Tibial nerve (tissue), 4 donors: ENCODE data around the gene C12orf75. TPM values are rescaled to one million over a fixed set of nuclear protein-coding genes. Genes with fewer than 3 reads are reported as not detected.
"Not testable (repeated sequence)": the region's sequence is repeated elsewhere in the genome, so short reads cannot be mapped to it uniquely, and the experiment has no call there.

Experiments
- DNase-seq, 2 donors: peaks; one replicate each; pipeline ENCODE4 v3.0.0-alpha.2; 2019; ENCODE audit warnings: low spot score in 2 of 2
- H3K27ac ChIP-seq, 4 donors: fragments of 200-600 bp; sonication (generic) in 3 of 4; one replicate each; pipeline ENCODE4 v1.5.1; 2017 to 2019; ENCODE audit warnings: mild to moderate bottlenecking in 1 of 4
- H3K27me3 ChIP-seq, 2 donors: fragments of 200-600 bp; sonication (generic) in 1 of 2; one replicate each; pipeline versions ENCODE4 v1.5.1 to v1.6.0; 2017 to 2019
- H3K36me3 ChIP-seq, 3 donors: fragments of 200-600 bp; sonication (generic); one replicate each; pipeline ENCODE4 v1.5.1; 2018 to 2019
- H3K4me1 ChIP-seq, 4 donors: fragments of 200-600 bp; sonication (generic) in 3 of 4; one replicate each; pipeline ENCODE4 v1.5.1; 2017 to 2019
- H3K4me3 ChIP-seq, 4 donors: fragments of 200-600 bp; sonication (generic) in 3 of 4; one replicate each; pipeline ENCODE4 v1.5.1; 2017 to 2019; ENCODE audit warnings: mild to moderate bottlenecking in 1 of 4, moderate library complexity in 1 of 4
- H3K9me3 ChIP-seq, 4 donors: fragments of 200-600 bp; sonication (generic) in 3 of 4; one replicate each; pipeline ENCODE4 v1.5.1; 2017 to 2019
- CTCF ChIP-seq, 5 experiments: fragments of 200-600 bp in 3 of 5; fragments of 450-650 bp in 2 of 5; sonication (generic) in 3 of 5; IDR thresholded peaks; one replicate each; pipeline ENCODE4 v1.5.1; 2016 to 2019; ENCODE audit warnings: antibody characterized with exemption in 5 of 5, mild to moderate bottlenecking in 3 of 5, moderate library complexity in 2 of 5
- EP300 ChIP-seq, 2 donors: sonication (generic); formaldehyde crosslinking; IDR thresholded peaks; one replicate each; pipeline ENCODE4 v1.6.1; 2017; ENCODE audit warnings: antibody characterized with exemption in 2 of 2, mild to moderate bottlenecking in 1 of 2
- POLR2A ChIP-seq, 2 donors: fragments of 450-650 bp; IDR thresholded peaks; one replicate each; pipeline ENCODE4 v1.6.1; 2017; ENCODE audit warnings: antibody characterized with exemption in 2 of 2, mild to moderate bottlenecking in 2 of 2, moderate library complexity in 2 of 2
- WGBS, 2 donors: methylation state at CpG; one replicate each; pipeline ENCODE4 v1.1.5; 2018; 5-methylcytosine and 5-hydroxymethylcytosine counted together
- total RNA-seq, 4 donors: library from RNA; depleted of rRNA; stranded (reverse); fragments of >200 nt; gene quantifications; one replicate each; pipeline ENCODE4 v1.1.0, GENCODE V29; 2016

The C12orf75 gene
- total RNA-seq, 4 donors from 2014 or later, result 12.6 to 29.7 (median 18.9) TPM

GRCh38 chr12:105301696-105302095 lies 28.8 kb upstream of the C12orf75 start:
- Histone ChIP-seq H3K4me3 (no peak overlapping the region), H3K36me3 (no peaks in the 10 kb centered on the region), H3K4me1 (no peaks in the 10 kb centered on the region), H3K27ac (no peak overlapping the region), H3K9me3 (peaks cover 0 to 17% (median 0%) of the 10 kb centered on the region in 4 donors), H3K27me3 (no peaks in the 10 kb centered on the region)
- TF ChIP-seq EP300 (IDR thresholded peaks at IDR 0.05) (no peak), CTCF (IDR thresholded peaks at IDR 0.05) (no peak), POLR2A (IDR thresholded peaks at IDR 0.05) (no peak)
- no peak for DNase-seq
- WGBS, 2 donors, result 53 to 63% methylated on average over 5 of the region's 5 CpGs

- WGBS, 2 donors, result 86 to 93% methylated on average over 7 of the region's 7 CpGs
Observed at GRCh38 chr12:105302986-105303385, 27.5 kb upstream of the C12orf75 start.

GRCh38 chr12:105304626-105305025 lies 25.9 kb upstream of the C12orf75 start:
- not testable (repeated sequence) for H3K4me1 ChIP-seq, H3K4me3 ChIP-seq, DNase-seq, H3K27ac ChIP-seq, H3K27me3 ChIP-seq, H3K36me3 ChIP-seq
- peaks cover 0 to 17% (median 0%) of the 10 kb centered on the region in 4 donors for H3K9me3 ChIP-seq
- 79 to 83% methylated on average over 2 of the region's 2 CpGs for WGBS, 2 donors

More at GRCh38 chr12:105302986-105303385, 27.5 kb upstream of the C12orf75 start:
- not testable (repeated sequence) for H3K27me3 ChIP-seq, H3K27ac ChIP-seq, H3K4me3 ChIP-seq, H3K36me3 ChIP-seq, H3K4me1 ChIP-seq, DNase-seq
- H3K9me3 ChIP-seq, result peaks cover 0 to 17% (median 0%) of the 10 kb centered on the region in 4 donors

GRCh38 chr12:105307601-105308314 lies 22.7 kb upstream of the C12orf75 start:
- H3K27ac ChIP-seq, DNase-seq, H3K36me3 ChIP-seq, H3K27me3 ChIP-seq, H3K4me1 ChIP-seq, H3K4me3 ChIP-seq: not testable (repeated sequence)
- WGBS, 2 donors, result 50 to 54% methylated on average over 6 of the region's 6 CpGs
- peaks cover 0 to 14% (median 0%) of the 10 kb centered on the region in 4 donors for H3K9me3 ChIP-seq

- not testable (repeated sequence) for H3K27ac ChIP-seq, H3K4me1 ChIP-seq, H3K4me3 ChIP-seq, DNase-seq, H3K36me3 ChIP-seq, H3K27me3 ChIP-seq
- 95% methylated on average over 4 of the region's 4 CpGs for WGBS, 2 donors
- H3K9me3 ChIP-seq, result peaks cover 0 to 20% (median 0%) of the 10 kb centered on the region in 4 donors
Observed at GRCh38 chr12:105308839-105309238, 21.7 kb upstream of the C12orf75 start.

- not testable (repeated sequence) for H3K27ac ChIP-seq, H3K36me3 ChIP-seq, H3K4me3 ChIP-seq, H3K4me1 ChIP-seq, H3K27me3 ChIP-seq, DNase-seq
- peaks cover 0 to 26% (median 0%) of the 10 kb centered on the region in 4 donors for H3K9me3 ChIP-seq
- WGBS, 2 donors, result 58 to 75% methylated on average over 3 of the region's 3 CpGs
Observed at GRCh38 chr12:105309384-105309783, 21.1 kb upstream of the C12orf75 start.

GRCh38 chr12:105310476-105311085 lies 19.9 kb upstream of the C12orf75 start:
- H3K27ac ChIP-seq, H3K4me1 ChIP-seq, H3K4me3 ChIP-seq, DNase-seq, H3K27me3 ChIP-seq, H3K36me3 ChIP-seq: not testable (repeated sequence)
- H3K9me3 ChIP-seq, result peaks cover 0 to 26% (median 0%) of the 10 kb centered on the region in 4 donors
- WGBS, 2 donors, result 77 to 80% methylated on average over 2 of the region's 2 CpGs

- not testable (repeated sequence) for DNase-seq
- WGBS, 2 donors, result 36 to 52% methylated on average over 3 of the region's 3 CpGs
Observed at GRCh38 chr12:105311936-105312335, 18.6 kb upstream of the C12orf75 start.

GRCh38 chr12:105313755-105314154 lies 16.7 kb upstream of the C12orf75 start:
- H3K27me3 ChIP-seq, H3K4me1 ChIP-seq, DNase-seq, H3K36me3 ChIP-seq, H3K27ac ChIP-seq, H3K4me3 ChIP-seq: not testable (repeated sequence)
- peaks cover 0 to 20% (median 0%) of the 10 kb centered on the region in 4 donors for H3K9me3 ChIP-seq
- 91 to 92% methylated on average over 8 of the region's 8 CpGs for WGBS, 2 donors

More at GRCh38 chr12:105311936-105312335, 18.6 kb upstream of the C12orf75 start:
- not testable (repeated sequence) for H3K27ac ChIP-seq, H3K4me1 ChIP-seq, H3K27me3 ChIP-seq, H3K36me3 ChIP-seq, H3K4me3 ChIP-seq
- H3K9me3 ChIP-seq, result peaks cover 0 to 26% (median 0%) of the 10 kb centered on the region in 4 donors
